BJ (cell line): ENCODE measurements around the gene SMARCD3. TPM values are rescaled to one million over a fixed set of nuclear protein-coding genes. Genes with fewer than 3 reads are reported as not detected.

Source experiments
- CTCF ChIA-PET: fragments of 350-600 bp; formaldehyde crosslinking; extraction: SDS; loops from one replicate; lab custom pipeline; 2021; ENCODE audit warnings: antibody characterized with exemption, inconsistent platforms; lab: Yijun Ruan, JAX
- POLR2A ChIA-PET: fragments of 300-600 bp; sonication (Branson Sonifier 250); formaldehyde crosslinking; extraction: SDS; loops from one replicate; lab custom pipeline; 2021; ENCODE audit warnings: antibody characterized with exemption; lab: Charles Lee
- DNase-seq: peaks from one replicate; pipeline ENCODE4 v3.0.0-alpha.2; 2011; ENCODE audit warnings: low read depth
- H3K27me3 ChIP-seq: 2 replicates; pipeline ENCODE4 v1.6.0; 2011; ENCODE audit warnings: low read length; ENCODE audit not compliant: control insufficient read depth, insufficient read depth
- H3K36me3 ChIP-seq: 2 replicates; pipeline ENCODE4 v1.5.1; 2011; ENCODE audit warnings: low read length; ENCODE audit not compliant: control insufficient read depth, insufficient read depth
- H3K4me3 ChIP-seq: 2 replicates; pipeline ENCODE4 v1.5.1; 2011; ENCODE audit warnings: low read depth, mild to moderate bottlenecking, control low read depth, low read length
- polyA plus RNA-seq: library from polyadenylated mRNA; depleted of rRNA; stranded (reverse); fragments of >200 nt; gene quantifications from 2 replicates; pipeline ENCODE4 v1.2.3, GENCODE V29; 2011
- TF ChIP-seq, protein P1 (sequence below): IDR thresholded peaks from 2 replicates; pipeline ENCODE4 v1.5.1; 2011; ENCODE audit warnings: low read depth, mild to moderate bottlenecking, control low read depth, inconsistent platforms, low read length, moderate library complexity; ENCODE audit not compliant: insufficient read depth

SMARCD3 gene
- polyA plus RNA-seq, 1 experiment: 46.6 TPM

DNA sequence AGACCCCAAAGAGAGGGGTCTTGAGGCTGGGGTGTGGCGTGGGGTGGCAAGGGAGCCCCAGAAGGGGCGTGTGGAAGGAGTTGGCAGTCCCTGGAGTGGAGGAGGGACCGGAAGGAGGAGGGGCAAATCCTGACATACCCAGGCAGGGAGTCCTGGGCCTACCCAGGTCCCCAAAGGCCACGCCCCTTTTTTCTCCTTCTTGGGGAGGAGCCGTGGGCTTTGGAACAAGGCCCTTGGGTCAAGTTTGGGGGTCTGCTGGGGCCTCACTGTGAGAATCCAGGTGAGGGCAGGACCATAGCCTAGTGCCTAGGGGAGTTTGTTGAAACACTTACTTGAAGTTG, 1.2 kb upstream of the SMARCD3 start:
- POLR2A ChIA-PET: no interaction called here
- Histone ChIP-seq H3K27me3 (no peaks in the 10 kb centered on the region), H3K36me3 (no peaks in the 10 kb centered on the region), H3K4me3 (no peak overlapping the region)
- no peak for DNase-seq
- TF ChIP-seq, protein P1, sequence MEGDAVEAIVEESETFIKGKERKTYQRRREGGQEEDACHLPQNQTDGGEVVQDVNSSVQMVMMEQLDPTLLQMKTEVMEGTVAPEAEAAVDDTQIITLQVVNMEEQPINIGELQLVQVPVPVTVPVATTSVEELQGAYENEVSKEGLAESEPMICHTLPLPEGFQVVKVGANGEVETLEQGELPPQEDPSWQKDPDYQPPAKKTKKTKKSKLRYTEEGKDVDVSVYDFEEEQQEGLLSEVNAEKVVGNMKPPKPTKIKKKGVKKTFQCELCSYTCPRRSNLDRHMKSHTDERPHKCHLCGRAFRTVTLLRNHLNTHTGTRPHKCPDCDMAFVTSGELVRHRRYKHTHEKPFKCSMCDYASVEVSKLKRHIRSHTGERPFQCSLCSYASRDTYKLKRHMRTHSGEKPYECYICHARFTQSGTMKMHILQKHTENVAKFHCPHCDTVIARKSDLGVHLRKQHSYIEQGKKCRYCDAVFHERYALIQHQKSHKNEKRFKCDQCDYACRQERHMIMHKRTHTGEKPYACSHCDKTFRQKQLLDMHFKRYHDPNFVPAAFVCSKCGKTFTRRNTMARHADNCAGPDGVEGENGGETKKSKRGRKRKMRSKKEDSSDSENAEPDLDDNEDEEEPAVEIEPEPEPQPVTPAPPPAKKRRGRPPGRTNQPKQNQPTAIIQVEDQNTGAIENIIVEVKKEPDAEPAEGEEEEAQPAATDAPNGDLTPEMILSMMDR: no peak
- CTCF ChIA-PET: no interaction called here

DNA sequence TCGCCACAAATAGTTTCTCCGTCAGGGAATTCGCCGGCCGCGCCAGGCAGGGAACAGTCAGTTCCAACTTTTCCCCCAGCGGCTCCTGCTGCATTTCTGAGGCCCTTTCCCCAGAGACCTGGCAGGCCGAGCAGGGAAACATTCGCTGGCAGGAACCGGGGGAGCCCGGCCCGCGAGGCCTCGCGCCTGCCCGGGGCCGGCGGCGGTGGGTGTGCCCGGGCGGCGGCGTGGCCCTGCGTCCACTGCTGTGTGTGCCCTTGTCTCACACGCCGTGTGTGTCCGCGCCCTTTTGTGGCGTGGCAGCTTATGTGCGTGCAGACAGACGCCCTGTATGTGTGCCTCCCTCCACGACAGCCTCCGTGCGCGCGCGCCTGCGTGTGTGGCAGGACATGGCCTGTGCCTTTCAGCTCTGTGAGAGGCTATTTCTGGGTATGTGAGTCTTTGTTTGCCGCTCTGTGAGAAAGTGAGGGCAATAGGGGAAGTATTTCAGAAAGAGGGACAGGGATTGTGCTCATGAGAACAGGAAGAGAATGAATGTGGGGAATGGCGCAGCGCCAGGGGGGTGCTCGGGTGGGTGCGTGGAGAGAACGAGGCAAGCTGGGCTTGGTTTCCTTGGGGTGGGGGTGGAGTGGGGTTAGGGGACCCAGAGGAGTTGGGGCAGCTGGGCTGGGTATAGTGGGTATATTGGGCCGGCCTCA, 689 bp upstream of the SMARCD3 start:
- Histone ChIP-seq H3K36me3 (no peaks in the 10 kb centered on the region), H3K4me3 (peak overlapping the region; percentile 80), H3K27me3 (no peaks in the 10 kb centered on the region)
- DNase-seq: no peak
- TF ChIP-seq, protein P1: no peak
- ChIA-PET POLR2A (interaction anchor here (0.5 kb wide), 1 partner anchor 350 kb away, joined by 5 read pairs; no protein-coding TSS in a partner anchor), CTCF (no interaction called here)

DNA sequence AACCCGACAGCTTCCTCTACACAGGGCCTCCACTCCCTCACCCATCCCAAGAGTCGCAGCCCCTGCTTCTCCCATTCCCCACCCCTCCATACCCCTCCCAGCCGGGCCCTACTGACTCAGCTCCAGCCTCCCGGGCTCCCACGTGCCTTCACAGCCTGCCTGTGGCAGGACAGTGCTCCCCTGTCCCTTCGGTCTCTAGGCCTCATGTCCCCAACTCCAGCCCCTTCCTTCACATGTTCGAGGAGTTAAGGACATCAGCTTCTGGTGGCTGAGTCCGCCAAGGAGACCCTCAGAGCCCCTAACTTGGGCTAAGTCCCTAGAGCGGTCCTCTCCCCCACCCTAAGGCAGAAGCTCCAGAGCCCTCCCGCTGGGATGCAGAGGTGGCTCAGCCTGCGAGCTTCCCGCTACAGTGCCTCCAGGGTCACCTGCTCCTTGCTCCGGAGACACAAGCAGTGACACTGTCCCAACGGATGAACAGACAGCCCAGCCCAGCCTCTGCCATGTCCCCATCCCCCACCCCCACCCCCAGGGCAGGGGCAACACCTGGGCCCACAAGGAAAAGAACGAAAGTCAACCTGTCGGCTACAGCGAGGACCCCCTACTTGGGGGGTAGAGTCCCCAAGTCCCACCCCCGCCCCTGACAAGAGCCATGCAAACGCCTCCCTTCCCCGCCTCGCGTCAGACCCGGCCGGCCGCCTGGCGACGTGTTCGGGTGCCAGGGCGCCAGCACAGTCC, 716 bp downstream of the SMARCD3 start:
- CTCF ChIA-PET: interaction anchor here (0.9 to 3.2 kb wide), 6 partner anchors 11 to 124 kb away, joined by 4 to 15 read pairs (median 10); partner anchors contain the start of genes ABCF2 and CHPF2
- TF ChIP-seq, protein P1: no peak
- POLR2A ChIA-PET: no interaction called here
- H3K36me3 ChIP-seq: no peaks in the 10 kb centered on the region
- H3K4me3 ChIP-seq: peak overlapping the region; percentile 80
- no peaks in the 10 kb centered on the region for H3K27me3 ChIP-seq
- no peak for DNase-seq

DNA sequence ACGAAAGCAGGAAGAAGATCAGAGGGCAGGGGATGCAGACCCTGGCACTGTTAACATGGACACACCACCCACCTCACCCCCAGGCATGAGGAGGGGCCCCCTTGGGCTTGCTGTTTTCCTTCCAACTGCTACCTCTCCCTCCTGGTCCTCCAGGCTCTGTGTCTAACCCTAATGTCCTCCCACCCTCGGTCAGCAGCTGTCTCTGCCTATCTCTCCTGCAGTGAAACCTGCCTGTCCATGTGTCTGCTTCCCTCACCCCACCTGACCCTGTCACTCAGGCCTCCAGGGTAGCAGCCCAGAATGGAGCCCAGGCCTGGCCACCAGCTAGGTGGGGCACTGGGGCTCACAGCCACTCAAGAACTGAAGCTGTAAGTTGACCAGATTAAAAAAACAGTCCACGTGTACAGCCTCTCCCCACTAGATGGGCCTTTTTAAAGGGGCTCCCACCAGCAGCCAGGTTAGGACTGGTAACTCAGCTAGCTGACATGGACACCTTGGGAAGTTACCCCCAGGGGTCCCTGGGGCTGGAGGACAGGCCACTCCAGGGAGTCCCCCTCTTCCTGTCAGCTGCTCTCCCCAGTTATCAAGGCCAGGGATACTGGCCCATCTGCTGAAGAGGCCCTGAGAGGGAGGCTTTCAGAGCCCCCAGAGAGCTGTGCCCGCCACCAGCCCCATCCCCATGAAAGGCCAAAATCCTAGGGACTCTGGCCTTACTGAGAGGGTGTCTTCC, 1.5 kb downstream of the SMARCD3 start:
- H3K4me3 ChIP-seq: peak overlapping the region; percentile 80
- ChIA-PET CTCF (interaction anchor here (0.9 to 3.2 kb wide), 6 partner anchors 10 to 123 kb away, joined by 4 to 15 read pairs (median 10); partner anchors contain the start of genes ABCF2 and CHPF2), POLR2A (no interaction called here)
- DNase-seq: no peak
- TF ChIP-seq, protein P1: no peak
- no peaks in the 10 kb centered on the region for H3K27me3 ChIP-seq
- H3K36me3 ChIP-seq: peaks cover 3% of the 10 kb centered on the region
